ENCODE results near the gene XAB2. TPM values are rescaled to one million over a fixed set of nuclear protein-coding genes. Genes with fewer than 3 reads are reported as not detected.
A peak's percentile ranks its signal among the peaks of the same experiment; 100 is the strongest.
"Not testable (repeated sequence)": the region's sequence is repeated elsewhere in the genome, so short reads cannot be mapped to it uniquely, and the experiment has no call there.

Gene XAB2
- total RNA-seq, 1 experiment from 2014 or later: 36.0 TPM

- DNase-seq (ENCODE audit: extremely low read depth, low read depth): peak; percentile 40
Measured at GRCh38 chr19:7652061-7652641, 22.8 kb upstream of the XAB2 start.

- DNase-seq (ENCODE audit: extremely low read depth, low read depth): no peak
Measured at GRCh38 chr19:7650148-7650547, 20.8 kb upstream of the XAB2 start.

GRCh38 chr19:7648265-7649014 lies 19.1 kb upstream of the XAB2 start:
- DNase-seq (ENCODE audit: extremely low read depth, low read depth): no peak

- DNase-seq (ENCODE audit: extremely low read depth, low read depth): no peak
Measured at GRCh38 chr19:7647156-7647555, 17.8 kb upstream of the XAB2 start.

GRCh38 chr19:7646426-7646700 lies 17.0 kb upstream of the XAB2 start:
- no peak for DNase-seq (ENCODE audit: extremely low read depth, low read depth)

- no peak for DNase-seq (ENCODE audit: extremely low read depth, low read depth)
Measured at GRCh38 chr19:7645656-7646425, 16.5 kb upstream of the XAB2 start.

GRCh38 chr19:7645163-7645562 lies 15.8 kb upstream of the XAB2 start:
- DNase-seq (ENCODE audit: extremely low read depth, low read depth): no peak

- no peak for DNase-seq (ENCODE audit: extremely low read depth, low read depth)
Measured at GRCh38 chr19:7644550-7644877, 15.2 kb upstream of the XAB2 start.

GRCh38 chr19:7643629-7644549 lies 14.5 kb upstream of the XAB2 start:
- not testable (repeated sequence) for DNase-seq (ENCODE audit: extremely low read depth, low read depth)

GRCh38 chr19:7643031-7643415 lies 13.7 kb upstream of the XAB2 start:
- no peak for DNase-seq (ENCODE audit: extremely low read depth, low read depth)

GRCh38 chr19:7642295-7643030 lies 13.1 kb upstream of the XAB2 start:
- DNase-seq (ENCODE audit: extremely low read depth, low read depth): no peak

GRCh38 chr19:7641290-7642276 lies 12.2 kb upstream of the XAB2 start:
- no peak for DNase-seq (ENCODE audit: extremely low read depth, low read depth)

- DNase-seq (ENCODE audit: extremely low read depth, low read depth): no peak
Measured at GRCh38 chr19:7640803-7641202, 11.5 kb upstream of the XAB2 start.

GRCh38 chr19:7639863-7640348 lies 10.6 kb upstream of the XAB2 start:
- no peak for DNase-seq (ENCODE audit: extremely low read depth, low read depth)

- no peak for DNase-seq (ENCODE audit: extremely low read depth, low read depth)
Measured at GRCh38 chr19:7638802-7639465, 9.6 kb upstream of the XAB2 start.

- DNase-seq (ENCODE audit: extremely low read depth, low read depth): no peak
Measured at GRCh38 chr19:7637374-7638256, 8.3 kb upstream of the XAB2 start.

GRCh38 chr19:7636691-7637373 lies 7.5 kb upstream of the XAB2 start, which contains the start of gene STXBP2:
TSS of gene STXBP2 (plus strand) at chr19:7637110. CDS start at chr19:7637150, 40 bp downstream.
- peak; percentile 42 for DNase-seq (ENCODE audit: extremely low read depth, low read depth)
